NCI-H510A treated with DMSO at 0.1 percent for 48 hours (cell line): ENCODE data around the gene CHST5.
"Not testable (repeated sequence)": the region's sequence is repeated elsewhere in the genome, so short reads cannot be mapped to it uniquely, and the experiment has no call there.

Experiments
- DNase-seq: peaks from one replicate; lab custom pipeline; 2025; lab: John Stamatoyannopoulos, UW

CHST5 gene

DNA sequence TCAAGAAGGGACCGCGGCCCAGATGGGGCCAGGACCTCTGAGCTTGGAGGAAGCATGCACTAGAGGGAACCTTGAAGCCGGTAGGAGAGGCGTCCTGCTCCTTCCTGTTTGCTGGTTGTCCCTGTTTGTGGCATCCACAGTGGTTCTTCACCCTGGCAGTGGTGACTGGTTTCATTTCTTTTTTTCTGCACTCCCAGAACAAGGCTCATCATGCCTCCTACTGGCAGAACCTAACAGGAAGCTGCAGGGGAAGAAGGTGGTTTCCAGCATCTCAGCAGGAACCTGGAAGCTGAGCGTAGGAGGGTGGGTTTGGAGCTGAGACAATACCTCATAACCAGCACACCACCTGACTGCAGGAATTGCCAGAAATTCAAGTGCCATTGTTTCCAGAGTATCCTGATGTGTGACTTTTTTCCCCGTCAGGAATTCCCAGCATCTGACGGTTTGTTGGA lies 14.3 kb upstream of the CHST5 start:
- DNase-seq, result no peak

- not testable (repeated sequence) for DNase-seq
Measured at GRCh38 chr16:75548456-75548855, 12.5 kb upstream of the CHST5 start.

DNA sequence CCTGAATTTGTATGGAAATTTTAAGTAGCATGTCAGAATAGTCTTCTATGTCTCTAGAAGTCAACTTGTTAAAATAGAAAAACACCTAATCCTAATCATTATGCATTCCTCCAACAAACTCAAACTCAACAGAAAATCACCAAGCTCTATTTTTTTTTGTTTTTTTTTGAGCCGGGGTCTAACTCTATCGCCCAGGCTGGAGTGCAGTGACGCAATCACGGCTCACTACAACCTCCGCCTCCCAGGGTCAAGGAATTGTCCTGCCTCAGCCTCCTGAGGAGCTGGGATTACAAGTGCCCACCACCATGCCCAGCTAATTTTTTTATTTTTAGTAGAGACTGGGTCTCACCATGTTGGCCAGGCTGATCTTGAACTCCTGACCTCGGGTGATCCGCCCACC lies 10.4 kb upstream of the CHST5 start:
- no peak for DNase-seq

DNA sequence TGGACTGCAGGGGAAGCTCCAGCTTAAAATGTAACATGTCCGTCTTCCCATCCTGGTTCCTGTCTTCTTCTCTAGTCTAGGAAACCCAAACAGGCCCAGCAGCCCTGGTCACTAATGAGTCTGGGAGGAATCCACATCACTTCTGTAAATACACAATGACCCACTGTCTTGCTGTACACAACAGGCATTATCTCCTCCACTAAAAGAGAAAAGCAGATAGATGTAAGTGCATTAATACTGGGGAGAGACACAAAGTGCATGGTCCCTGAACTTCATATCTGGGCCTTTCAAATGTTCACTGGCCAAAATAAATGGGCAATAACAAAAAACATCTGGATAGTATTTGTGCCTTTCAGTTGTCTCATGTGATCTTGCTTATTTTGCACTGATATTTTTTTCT lies 10.0 kb upstream of the CHST5 start:
- not testable (repeated sequence) for DNase-seq

GRCh38 chr16:75542462-75542861 lies 6.6 kb upstream of the CHST5 start:
- not testable (repeated sequence) for DNase-seq

DNA sequence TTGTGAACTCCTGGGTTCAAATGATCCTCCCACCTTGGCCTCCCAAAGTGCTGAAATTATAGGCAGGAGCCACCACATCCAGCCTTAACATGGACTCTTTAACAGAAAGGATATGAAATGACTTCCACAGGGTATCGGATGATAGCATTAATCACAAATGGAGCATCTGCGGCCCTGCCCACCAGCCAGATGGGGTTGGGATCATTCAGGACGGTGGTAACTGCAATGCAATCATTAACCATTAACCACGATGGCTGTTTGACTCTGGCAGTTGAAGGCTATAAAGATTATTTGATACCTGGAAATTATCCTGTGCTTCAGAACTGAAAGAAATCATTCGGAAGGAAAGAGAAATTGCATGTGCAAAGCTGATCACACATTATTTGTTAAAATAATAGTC lies 5.3 kb upstream of the CHST5 start:
- no peak for DNase-seq

- not testable (repeated sequence) for DNase-seq
Measured at GRCh38 chr16:75538882-75539565, 3.1 kb upstream of the CHST5 start.

DNA sequence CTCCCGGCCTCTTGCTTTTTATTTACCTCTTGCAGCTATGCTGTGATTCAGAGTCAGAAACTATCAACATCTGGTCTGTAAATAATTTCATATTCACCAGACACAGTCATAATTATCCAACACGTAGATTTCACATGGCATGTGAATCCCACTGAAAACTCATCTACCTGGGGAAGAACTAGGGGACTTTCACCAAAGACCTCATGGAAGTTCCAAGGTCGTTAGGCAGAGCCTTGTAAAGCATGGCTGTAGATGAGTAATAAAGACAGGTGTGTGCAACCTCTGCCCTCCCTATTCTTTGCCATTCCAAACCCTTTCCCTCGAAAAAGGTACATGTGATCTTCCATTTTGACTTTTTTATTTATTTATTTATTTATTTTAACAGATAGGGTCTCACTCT lies 1.9 kb upstream of the CHST5 start:
- DNase-seq, result no peak

- no peak for DNase-seq
Measured at GRCh38 chr16:75535211-75535843, 581 bp downstream of the CHST5 start.

- no peak for DNase-seq
Measured at GRCh38 chr16:75534560-75535205, 1.2 kb downstream of the CHST5 start.

DNA sequence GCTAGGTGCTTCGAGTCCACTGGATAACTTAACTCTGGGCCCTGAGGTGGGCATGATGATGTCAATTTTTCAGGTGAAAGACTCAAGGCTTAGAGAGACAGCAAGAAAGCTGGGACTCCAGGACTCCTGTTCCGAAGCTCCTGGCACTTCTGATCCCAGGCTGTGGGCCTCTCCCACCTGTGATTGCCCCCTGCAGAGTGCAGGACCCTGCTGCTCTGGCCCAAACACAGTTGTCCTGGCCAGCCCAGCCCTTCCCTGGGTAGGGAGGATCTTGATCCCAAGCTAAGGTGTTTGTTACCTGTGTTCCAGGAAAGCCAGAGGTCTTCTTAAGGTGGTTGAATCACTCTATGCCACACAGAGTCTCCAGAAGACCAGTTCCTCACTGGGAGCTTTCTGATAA lies 3.1 kb downstream of the CHST5 start:
- no peak for DNase-seq

DNA sequence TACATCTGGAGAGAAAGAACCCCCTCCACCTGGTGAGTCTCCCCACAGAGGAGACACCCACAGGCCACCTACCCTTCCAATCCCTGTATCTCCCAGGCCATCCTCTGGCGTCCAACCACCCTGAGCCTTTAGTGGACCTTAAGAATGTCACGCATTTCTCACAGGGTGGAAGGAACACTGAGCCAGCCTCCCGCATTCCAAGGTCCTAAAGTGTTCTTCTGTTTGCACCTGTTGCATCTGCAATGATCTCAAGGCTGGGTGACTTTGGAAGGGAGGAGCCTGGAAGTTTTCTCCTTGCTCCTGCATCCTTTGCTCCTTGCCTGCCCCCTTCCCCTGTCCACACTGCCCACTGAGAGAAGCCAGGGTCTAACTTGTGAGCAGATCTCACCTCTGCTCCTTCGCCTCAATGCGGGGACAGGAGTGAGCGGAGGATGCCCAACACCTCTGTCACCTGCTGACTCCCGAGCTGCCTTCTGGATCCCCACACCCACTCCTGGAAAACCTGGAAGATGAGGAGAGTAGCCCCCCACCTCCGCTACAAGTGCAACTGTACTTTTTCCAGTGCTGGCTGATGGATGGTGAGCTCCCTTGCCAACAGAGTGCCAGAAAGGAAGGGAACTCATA lies 3.7 kb downstream of the CHST5 start:
- DNase-seq, result no peak

- no peak for DNase-seq
Measured at GRCh38 chr16:75529959-75530358, 5.9 kb downstream of the CHST5 start.

- DNase-seq, result no peak
Measured at GRCh38 chr16:75529056-75529905, 6.6 kb downstream of the CHST5 start.

- no peak for DNase-seq
Measured at GRCh38 chr16:75527825-75528299, 8.0 kb downstream of the CHST5 start.

DNA sequence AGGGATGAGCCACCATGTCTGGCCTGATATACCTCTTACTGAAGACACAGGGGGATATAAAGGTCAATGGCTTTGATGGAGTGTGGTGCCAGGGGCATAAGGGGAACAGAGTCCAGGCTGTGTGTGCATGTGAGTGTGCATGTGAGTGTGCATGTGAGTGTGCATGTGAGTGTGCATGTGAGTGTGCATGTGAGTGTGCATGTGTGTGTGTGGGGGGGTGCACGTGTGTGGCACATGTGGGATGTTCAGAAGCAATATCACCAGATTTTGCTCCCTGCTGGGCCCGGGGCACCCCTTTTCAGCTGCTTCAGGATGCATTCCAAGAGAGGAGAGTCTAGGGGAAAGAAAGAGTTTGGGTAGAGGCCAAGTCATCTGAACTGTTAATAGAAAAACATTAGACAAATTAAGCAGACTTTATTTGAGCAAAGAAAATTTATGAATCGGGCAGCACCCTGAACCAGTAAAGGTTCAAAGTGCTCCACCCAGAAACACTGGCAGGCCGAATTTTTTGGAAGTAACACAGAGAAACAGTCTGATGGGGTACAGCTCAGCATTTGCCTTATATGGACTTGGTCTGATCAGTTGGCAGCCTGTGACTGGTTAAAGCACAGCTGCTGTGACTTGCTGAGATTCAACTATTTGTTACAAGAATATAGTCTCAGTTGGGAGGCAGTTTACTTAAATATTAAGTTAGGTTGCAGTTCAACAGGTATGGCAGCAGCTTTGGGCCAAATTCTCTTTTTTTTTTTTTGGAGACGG lies 9.7 kb downstream of the CHST5 start:
- DNase-seq, result no peak

- DNase-seq, result no peak
Measured at GRCh38 chr16:75519175-75519574, 16.7 kb downstream of the CHST5 start.

- not testable (repeated sequence) for DNase-seq
Measured at GRCh38 chr16:75516189-75516966, 19.5 kb downstream of the CHST5 start.

DNA sequence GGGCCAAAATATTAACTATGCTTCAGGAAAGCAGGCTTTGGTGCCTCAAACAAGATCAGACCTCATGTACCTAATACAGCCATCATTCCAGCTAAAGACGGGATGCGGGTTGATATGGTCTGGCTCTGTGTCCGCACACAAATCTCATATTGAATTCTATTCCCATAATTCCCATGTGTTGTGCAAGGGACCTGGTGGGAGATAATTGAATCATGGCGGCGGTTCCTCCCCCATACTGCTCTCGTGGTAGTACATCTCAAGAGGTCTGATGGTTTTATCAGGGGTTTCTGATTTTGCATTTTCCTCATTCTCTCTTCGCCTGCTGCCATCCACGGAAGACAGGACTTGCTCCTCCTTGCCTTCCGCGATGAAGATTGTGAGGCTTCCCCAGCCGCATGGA lies 21.6 kb downstream of the CHST5 start:
- no peak for DNase-seq

DNA sequence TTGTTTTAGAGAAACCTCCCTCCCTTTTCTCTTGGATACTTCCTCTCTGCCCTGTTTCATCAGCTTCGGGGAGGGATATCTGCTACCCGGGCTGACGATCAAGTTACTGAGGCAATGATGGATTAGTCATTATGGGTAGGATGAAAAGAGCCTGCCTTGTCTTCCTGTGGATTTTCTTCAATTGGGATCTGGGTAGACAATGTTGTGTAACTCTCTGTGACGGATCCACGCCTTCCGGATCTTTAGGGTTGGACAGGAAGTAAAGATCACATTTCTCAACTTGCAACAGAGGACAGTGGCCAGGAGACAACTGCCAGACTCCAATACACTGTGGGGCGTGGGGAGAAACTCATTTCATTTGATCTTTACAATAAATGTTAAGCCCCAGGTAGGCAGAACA lies 29.3 kb downstream of the CHST5 start:
- DNase-seq, result no peak
